ENCODE measurements around the gene MMP20.
"Not testable (repeated sequence)": the region's sequence is repeated elsewhere in the genome, so short reads cannot be mapped to it uniquely, and the experiment has no call there.

Gene MMP20, protein sequence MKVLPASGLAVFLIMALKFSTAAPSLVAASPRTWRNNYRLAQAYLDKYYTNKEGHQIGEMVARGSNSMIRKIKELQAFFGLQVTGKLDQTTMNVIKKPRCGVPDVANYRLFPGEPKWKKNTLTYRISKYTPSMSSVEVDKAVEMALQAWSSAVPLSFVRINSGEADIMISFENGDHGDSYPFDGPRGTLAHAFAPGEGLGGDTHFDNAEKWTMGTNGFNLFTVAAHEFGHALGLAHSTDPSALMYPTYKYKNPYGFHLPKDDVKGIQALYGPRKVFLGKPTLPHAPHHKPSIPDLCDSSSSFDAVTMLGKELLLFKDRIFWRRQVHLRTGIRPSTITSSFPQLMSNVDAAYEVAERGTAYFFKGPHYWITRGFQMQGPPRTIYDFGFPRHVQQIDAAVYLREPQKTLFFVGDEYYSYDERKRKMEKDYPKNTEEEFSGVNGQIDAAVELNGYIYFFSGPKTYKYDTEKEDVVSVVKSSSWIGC

GRCh38 chr11:102625177-102625576, at the start of gene MMP20:
MMP20 (minus strand) TSS chr11:102625332; CDS start chr11:102625319, 13 bp downstream.
- DNase-seq (ENCODE audit: low spot score): no peak

DNA sequence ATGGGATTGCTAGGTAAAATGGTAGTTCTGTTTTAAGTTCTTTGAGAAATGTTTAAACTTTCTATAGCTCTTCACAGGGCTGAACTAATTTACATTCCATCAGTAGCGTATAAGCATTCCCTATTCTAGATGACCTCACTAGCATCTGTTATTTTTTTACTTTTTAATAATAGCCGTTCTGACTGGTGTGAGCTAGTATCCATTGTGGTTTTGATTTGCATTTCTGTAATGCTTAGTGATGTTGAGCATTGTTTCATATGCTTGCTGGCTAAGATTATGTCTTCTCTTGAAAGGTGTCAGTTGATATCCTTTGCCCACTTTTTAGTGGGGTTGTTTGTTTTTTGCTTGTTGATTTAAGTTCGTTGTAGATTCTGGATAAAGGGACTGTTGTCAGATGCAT, 44.5 kb upstream of the MMP20 start:
- no peak for DNase-seq (ENCODE audit: low spot score)

GRCh38 chr11:102666331-102666957, 41.3 kb upstream of the MMP20 start:
- peak; percentile 39 for DNase-seq (ENCODE audit: low spot score)

GRCh38 chr11:102664001-102664752, 39.0 kb upstream of the MMP20 start:
- no peak for DNase-seq (ENCODE audit: low spot score)

- DNase-seq (ENCODE audit: low spot score): no peak
Measured at GRCh38 chr11:102662607-102663006, 37.5 kb upstream of the MMP20 start.

GRCh38 chr11:102661040-102661439, 35.9 kb upstream of the MMP20 start:
- DNase-seq (ENCODE audit: low spot score): no peak

DNA sequence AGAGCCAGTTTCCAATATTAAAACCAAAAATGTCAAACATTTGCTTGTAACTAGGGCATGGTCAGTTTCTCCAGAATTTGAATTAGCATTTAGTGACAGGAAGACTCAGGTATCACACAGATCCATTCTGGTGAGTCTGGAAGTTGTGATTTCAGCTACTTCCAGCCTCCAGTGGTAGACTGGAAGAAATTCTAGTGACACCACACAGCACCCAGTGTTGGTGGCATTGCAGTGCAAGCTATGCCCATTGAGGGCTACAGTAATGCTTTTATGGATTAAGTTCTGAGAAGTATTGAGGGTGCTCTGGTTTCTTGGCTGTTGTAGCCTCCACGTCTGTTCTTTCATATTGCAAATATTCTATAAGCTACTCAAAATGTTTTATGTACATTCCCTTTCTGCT, 31.4 kb upstream of the MMP20 start:
- no peak for DNase-seq (ENCODE audit: low spot score)

- no peak for DNase-seq (ENCODE audit: low spot score)
Measured at GRCh38 chr11:102655547-102655946, 30.4 kb upstream of the MMP20 start.

DNA sequence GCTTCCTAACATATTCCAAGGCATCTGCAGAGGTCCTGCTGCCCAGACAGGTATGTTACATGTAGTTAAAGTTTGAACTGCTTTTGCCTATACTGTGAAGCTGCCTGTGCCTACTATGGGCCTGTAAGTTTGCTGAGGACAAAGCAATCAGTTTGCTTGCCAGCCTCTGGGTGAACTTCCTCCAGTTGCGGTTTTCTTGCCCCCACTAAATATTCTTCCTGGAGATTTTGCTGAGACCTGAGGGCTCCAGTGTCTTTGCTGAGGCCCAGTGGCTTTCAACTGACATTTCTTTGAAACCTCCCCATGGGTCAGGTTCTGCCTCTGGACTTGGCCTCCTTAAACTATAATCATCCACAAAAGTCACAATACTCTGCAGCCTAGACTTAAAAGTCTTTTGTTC, 29.6 kb upstream of the MMP20 start:
- no peak for DNase-seq (ENCODE audit: low spot score)

DNA sequence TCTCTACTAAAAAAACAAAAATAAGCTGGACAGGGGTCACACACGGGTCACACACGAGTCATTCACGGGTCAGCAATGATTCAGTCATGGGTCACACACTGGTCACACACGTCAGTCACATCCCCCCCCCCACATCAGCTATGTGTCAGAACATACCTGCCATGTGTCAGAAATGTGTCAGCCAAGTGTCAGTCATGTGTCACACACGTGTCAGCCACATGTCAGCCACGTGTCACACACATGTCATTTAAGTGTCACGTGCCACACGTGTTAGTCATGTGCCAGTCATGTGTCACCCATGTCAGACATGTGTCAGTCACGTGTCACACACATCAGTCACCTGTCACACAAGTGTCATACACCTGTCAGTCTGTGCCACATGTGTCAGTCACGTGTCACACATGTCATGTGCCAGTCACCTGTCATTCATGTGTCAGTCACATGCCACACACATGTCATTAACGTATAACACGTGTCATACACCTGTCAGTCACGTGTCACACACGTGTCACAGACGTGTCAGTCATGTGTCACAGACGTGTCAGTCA, 28.7 kb upstream of the MMP20 start:
- DNase-seq (ENCODE audit: low spot score): no peak

GRCh38 chr11:102647430-102647829, 22.3 kb upstream of the MMP20 start:
- no peak for DNase-seq (ENCODE audit: low spot score)

DNA sequence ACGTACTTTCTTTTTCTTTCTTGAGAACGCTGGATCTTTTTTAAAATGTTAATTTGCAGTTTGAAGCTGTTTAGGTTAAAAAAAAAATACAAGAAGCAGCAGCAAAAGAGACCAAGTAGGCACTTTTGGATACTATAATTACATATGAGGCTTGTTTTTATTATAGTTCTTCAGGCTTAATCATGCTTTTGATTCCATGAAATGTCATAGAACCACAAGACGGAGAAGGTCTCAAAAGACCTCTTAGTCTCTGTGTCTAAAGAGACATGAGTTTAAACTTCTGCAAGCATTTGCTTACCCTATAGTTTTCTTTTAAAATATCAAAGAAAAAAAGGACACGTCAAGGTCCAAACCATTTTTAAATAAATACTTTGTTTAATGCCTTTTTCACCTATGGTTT, 18.8 kb upstream of the MMP20 start:
- no peak for DNase-seq (ENCODE audit: low spot score)

DNA sequence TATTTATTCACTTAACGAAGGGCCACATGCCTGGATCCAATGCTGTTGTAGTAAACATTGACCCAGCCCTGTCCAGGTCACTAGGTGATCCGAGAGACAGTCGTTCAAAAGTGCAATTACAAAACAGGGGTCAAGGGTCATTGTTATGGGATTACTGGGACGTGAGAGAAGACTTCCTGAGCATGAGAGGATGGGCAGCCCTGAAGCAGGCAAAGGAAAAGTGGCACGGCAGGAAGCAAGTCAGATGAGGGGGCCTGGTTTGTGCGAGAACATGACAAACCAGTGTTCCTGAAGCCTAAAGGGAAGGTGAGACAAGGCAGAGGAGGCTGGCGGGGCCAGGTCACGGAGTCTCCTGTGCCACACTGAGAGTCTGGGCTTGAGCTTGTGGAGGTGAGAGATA, 15.8 kb upstream of the MMP20 start:
- DNase-seq (ENCODE audit: low spot score): no peak

DNA sequence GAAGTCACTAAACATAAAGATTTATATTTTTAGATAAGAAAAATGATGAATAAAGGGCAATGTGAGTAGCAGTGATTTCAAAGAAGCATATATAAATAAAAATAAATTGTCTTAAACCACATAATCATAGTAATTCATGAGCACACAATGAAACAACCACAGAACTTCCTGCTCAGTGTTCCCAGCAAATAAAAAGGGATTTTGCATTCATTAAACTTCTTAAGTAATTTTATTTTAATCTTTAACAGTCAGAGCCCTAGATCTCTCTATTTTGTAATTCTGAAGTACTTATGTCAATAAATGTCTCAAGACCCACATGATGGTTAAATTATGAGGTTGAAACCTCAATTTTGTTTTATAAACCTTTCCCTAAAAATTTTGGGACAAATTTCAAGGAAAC, 14.5 kb upstream of the MMP20 start:
- DNase-seq (ENCODE audit: low spot score): no peak

GRCh38 chr11:102637731-102638130, 12.6 kb upstream of the MMP20 start:
- no peak for DNase-seq (ENCODE audit: low spot score)

DNA sequence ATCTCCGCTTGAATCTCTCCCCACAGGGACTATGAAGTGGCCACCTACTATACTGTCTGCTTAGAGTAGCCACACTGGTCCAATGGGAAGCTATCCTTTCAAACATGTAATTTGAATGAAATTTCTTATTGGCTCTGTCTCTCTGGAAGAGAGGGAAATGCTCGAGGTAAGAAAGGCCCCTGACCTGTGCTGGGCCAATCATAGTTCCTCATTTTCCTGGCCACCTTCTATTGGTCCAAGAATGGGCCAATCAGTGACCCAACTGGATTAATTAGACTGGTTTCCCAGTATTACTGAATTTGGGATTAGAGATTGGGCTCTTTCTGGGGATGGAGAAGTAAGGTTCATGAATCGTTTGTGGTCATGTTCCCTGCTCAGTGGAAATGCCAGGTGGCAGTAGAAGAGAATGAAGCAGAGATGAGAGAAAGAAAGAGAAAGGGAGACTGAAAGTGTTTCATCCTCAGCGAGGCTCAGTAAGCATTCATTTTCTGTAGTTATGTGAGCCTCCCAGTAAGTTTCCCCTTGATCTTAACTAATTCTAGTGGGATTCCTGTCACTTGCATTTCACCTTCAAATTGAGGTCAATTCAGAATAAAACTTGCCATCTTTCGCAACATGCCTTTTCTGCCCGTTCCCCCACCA, 8.4 kb upstream of the MMP20 start:
- DNase-seq (ENCODE audit: low spot score): no peak

DNA sequence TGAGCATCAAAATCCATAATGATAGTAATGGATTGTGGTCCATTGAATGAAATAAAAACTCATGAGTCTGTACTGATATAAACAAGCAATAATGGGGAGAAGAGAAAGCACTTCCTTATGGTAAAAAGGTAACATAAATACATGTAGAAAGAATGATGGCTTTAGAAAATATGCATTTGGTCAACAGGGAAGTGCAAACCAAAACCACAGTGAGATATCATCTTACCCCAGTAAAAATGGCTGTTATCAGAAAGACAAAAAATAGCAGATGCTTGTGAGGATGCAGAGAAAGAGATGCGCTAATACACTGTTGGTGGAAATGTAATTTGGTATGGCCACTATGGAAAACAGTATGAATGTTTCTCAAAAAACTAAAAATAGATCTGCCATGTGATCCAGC, 6.9 kb upstream of the MMP20 start:
- DNase-seq (ENCODE audit: low spot score): no peak

DNA sequence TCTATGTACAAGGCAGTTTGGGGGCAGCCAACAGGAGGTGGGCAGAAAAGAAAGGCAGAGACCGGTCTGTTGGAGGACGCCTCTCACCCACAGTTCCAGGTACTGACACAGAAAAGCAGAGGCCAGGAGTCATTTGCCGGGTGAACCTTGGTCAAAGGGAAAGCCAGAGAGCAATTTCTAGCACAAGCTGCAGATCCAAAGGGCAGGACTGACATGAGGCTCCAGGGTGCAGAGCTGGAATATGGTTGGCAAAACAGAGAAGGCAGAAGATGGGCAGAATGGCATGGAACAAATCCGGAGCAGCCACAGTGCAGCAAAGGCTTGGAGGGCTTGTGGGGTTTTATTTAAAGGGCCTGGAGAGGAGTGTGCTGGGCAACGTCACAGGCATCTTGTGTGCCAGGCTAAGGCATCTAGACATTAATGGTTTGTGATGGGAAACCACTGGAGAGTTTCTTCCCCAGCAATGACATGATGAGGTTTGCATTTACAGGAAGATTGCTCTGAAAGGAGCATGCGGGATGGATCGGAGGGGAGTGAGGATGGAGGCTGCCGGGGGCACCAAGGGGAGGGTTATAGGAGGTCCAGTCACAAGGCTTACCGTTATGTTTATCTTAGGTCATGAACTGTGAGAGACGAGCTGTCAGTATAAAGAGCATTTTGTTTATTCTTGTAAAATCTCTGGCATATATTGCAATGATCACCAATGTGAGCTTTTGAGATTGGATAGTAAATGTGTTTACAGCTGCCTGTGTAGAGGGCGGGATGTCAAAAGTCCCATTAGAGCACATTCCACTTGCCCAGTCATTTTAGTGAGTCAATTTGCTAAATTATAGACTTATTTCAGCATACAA, 5.7 kb upstream of the MMP20 start:
- DNase-seq (ENCODE audit: low spot score): no peak

GRCh38 chr11:102629908-102630307, 4.8 kb upstream of the MMP20 start:
- not testable (repeated sequence) for DNase-seq (ENCODE audit: low spot score)

- no peak for DNase-seq (ENCODE audit: low spot score)
Measured at GRCh38 chr11:102626676-102627075, 1.5 kb upstream of the MMP20 start.

GRCh38 chr11:102623998-102624397, 1.1 kb downstream of the MMP20 start:
- DNase-seq (ENCODE audit: low spot score): no peak

Data from CD4-positive, alpha-beta T cell treated with Interleukin-15 for 4 hours (primary cell).